A549 (cell line): ENCODE measurements around the gene MYRIP.

Source experiments
- HOXA7 ChIP-seq: fragments of 250-450 bp; sonication (Bioruptor Pico); IDR thresholded peaks from 2 replicates; pipeline ENCODE4 v1.5.0; 2020; ENCODE audit warnings: mild to moderate bottlenecking, moderate library complexity
- MAZ ChIP-seq: fragments of 150-350 bp; IDR thresholded peaks from 2 replicates; pipeline ENCODE4 v1.6.1; 2014; ENCODE audit warnings: antibody characterized with exemption, low read depth, low read length, borderline replicate concordance
- POLR2A ChIP-seq: IDR thresholded peaks from 2 replicates; pipeline ENCODE4 v1.6.1; 2012; ENCODE audit warnings: mild to moderate bottlenecking, low read length
- RFX5 ChIP-seq: fragments of 450-650 bp; IDR thresholded peaks from 2 replicates; pipeline ENCODE4 v1.7.1; 2014; ENCODE audit warnings: antibody characterized with exemption, mild to moderate bottlenecking, moderate library complexity
- TF ChIP-seq, protein P1 (sequence below): fragments of 450-650 bp; IDR thresholded peaks from 2 replicates; pipeline ENCODE4 v1.6.1; 2014; ENCODE audit warnings: antibody characterized with exemption

DNA sequence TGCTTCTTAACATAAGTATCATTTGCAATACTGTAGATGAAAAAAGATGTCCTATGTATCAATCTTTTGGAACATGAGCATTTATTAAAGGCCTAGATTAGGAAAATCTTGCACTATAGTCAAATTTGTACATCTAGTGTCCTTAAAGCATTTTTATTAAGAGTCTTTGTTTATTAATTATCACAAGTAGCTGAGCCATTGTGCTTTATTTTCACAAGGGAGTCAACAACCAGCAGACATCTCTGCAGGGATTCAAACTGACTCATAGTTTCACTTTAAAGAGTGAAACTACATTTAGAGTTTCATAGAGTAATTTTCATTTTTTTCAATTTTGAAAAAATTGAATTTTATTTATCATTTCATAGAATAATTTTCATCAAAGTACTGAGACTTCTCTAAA, 405.6 kb downstream of the MYRIP start:
- TF ChIP-seq MAZ (no peak), RFX5 (no peak), HOXA7 (CRISPR knock-in tag) (no peak), POLR2A (no peak)
- TF ChIP-seq, protein P1, sequence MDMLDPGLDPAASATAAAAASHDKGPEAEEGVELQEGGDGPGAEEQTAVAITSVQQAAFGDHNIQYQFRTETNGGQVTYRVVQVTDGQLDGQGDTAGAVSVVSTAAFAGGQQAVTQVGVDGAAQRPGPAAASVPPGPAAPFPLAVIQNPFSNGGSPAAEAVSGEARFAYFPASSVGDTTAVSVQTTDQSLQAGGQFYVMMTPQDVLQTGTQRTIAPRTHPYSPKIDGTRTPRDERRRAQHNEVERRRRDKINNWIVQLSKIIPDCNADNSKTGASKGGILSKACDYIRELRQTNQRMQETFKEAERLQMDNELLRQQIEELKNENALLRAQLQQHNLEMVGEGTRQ: no peak
